Endothelial cell of umbilical vein (primary cell): ENCODE measurements around the gene KCNQ5. TPM values are rescaled to one million over a fixed set of nuclear protein-coding genes. Genes with fewer than 3 reads are reported as not detected.

ENCODE experiments used
- BruUV-seq: library from RNA; stranded (reverse); fragments of 400-500 nt; replicated peaks from 2 replicates; lab custom pipeline; 2021; lab: Mats Ljungman, UMichigan
- CTCF ChIA-PET: fragments of 300-600, 350-600 bp; sonication (Branson Sonifier 250); formaldehyde crosslinking; loops from one replicate; lab custom pipeline; 2021; ENCODE audit warnings: antibody characterized with exemption, inconsistent platforms; lab: Charles Lee
- POLR2A ChIA-PET: fragments of 300-600, 350-600 bp; sonication (Branson Sonifier 250); formaldehyde crosslinking; loops from one replicate; lab custom pipeline; 2021; ENCODE audit warnings: antibody characterized with exemption, inconsistent platforms; lab: Charles Lee
- DNase-seq: peaks from one replicate; pipeline ENCODE4 v3.0.0-alpha.2; 2011; ENCODE audit warnings: low read depth, low spot score
- FAIRE-seq: peaks from 2 replicates; lab custom pipeline; 2011; peaks lifted over from hg19 to GRCh38; lab: Jason Lieb, UNC
- H2AFZ ChIP-seq: 2 replicates; pipeline ENCODE4 v1.6.0; 2012; ENCODE audit warnings: low read depth, low read length, control low read depth, inconsistent platforms
- H3K27ac ChIP-seq: 2 replicates; pipeline ENCODE4 v1.5.1; 2011; ENCODE audit warnings: low read depth, mild to moderate bottlenecking, control low read depth, low read length, moderate library complexity; ENCODE audit not compliant: insufficient read depth
- H3K27me3 ChIP-seq, 2 experiments: 2 replicates each; pipeline versions ENCODE4 v1.6.0 to v1.6.1; 2011; ENCODE audit warnings: low read length in 2 of 2, mixed read lengths in 1 of 2; ENCODE audit not compliant: control insufficient read depth in 2 of 2, insufficient read depth in 2 of 2
- H3K36me3 ChIP-seq, 2 experiments: 2 replicates in 1 of 2; 3 replicates in 1 of 2; pipeline ENCODE4 v1.5.1; 2011; ENCODE audit warnings: low read length in 2 of 2, mild to moderate bottlenecking in 1 of 2, moderate library complexity in 1 of 2; ENCODE audit not compliant: control insufficient read depth in 2 of 2, insufficient read depth in 2 of 2; ENCODE audit errors: extremely low read depth in 1 of 2
- H3K4me1 ChIP-seq: 3 replicates; pipeline ENCODE4 v1.5.1; 2011; ENCODE audit warnings: mild to moderate bottlenecking, low read length; ENCODE audit not compliant: control insufficient read depth, insufficient read depth; ENCODE audit errors: extremely low read depth
- H3K4me2 ChIP-seq: 2 replicates; pipeline ENCODE4 v1.6.1; 2011; ENCODE audit warnings: low read length, control low read depth, mixed read lengths; ENCODE audit not compliant: insufficient read depth
- H3K4me3 ChIP-seq, 3 experiments: fragments of 200-600 bp in 1 of 3; sonication (generic), shearing (Covaris generic) in 1 of 3; replicated peaks in 1 of 3; 2 replicates each; pipeline ENCODE4 v1.5.1; 2011 to 2016; ENCODE audit warnings: control low read depth in 3 of 3, low read length in 3 of 3, mild to moderate bottlenecking in 2 of 3, inconsistent platforms in 1 of 3, low read depth in 1 of 3, moderate library complexity in 1 of 3; ENCODE audit not compliant: insufficient read depth in 1 of 3
- H3K79me2 ChIP-seq: 2 replicates; pipeline ENCODE4 v1.6.0; 2012; ENCODE audit warnings: low read length, inconsistent platforms; ENCODE audit not compliant: control insufficient read depth, insufficient read depth
- H3K9ac ChIP-seq: replicated peaks from 2 replicates; pipeline ENCODE3; 2011; ENCODE audit warnings: low read length, control low read depth; ENCODE audit not compliant: insufficient read depth; ENCODE audit errors: extremely low read depth
- H3K9me1 ChIP-seq: replicated peaks from 3 replicates; pipeline ENCODE4 v1.6.0; 2011; ENCODE audit warnings: mild to moderate bottlenecking, low read length; ENCODE audit not compliant: control insufficient read depth, insufficient read depth; ENCODE audit errors: extremely low read depth
- H3K9me3 ChIP-seq: replicated peaks from 2 replicates; pipeline ENCODE4 v1.5.1; 2012; ENCODE audit warnings: low read length, inconsistent platforms; ENCODE audit not compliant: control insufficient read depth, insufficient read depth
- H4K20me1 ChIP-seq: replicated peaks from 2 replicates; pipeline ENCODE3; 2011; ENCODE audit warnings: mild to moderate bottlenecking, low read length; ENCODE audit not compliant: control insufficient read depth, insufficient read depth; ENCODE audit errors: extremely low read depth
- CTCF ChIP-seq, 2 donors: IDR thresholded peaks; 1 replicate in 1 of 2; 2 replicates in 1 of 2; pipeline ENCODE4 v1.5.1; 2011; ENCODE audit warnings: low read length in 2 of 2, mild to moderate bottlenecking in 2 of 2, moderate library complexity in 2 of 2, control low read depth in 1 of 2, inconsistent platforms in 1 of 2, low read depth in 1 of 2; ENCODE audit not compliant: insufficient read depth in 1 of 2; ENCODE audit errors: extremely low read depth in 1 of 2
- EZH2 ChIP-seq: IDR thresholded peaks from 2 replicates; pipeline ENCODE4 v1.6.1; 2012; ENCODE audit warnings: borderline replicate concordance, low read depth, mild to moderate bottlenecking, moderate library complexity, low read length, inconsistent platforms; ENCODE audit not compliant: severe bottlenecking
- FOS ChIP-seq: IDR thresholded peaks from 2 replicates; pipeline ENCODE4 v1.6.1; 2011; ENCODE audit warnings: mild to moderate bottlenecking, low read length, moderate library complexity, borderline replicate concordance; ENCODE audit not compliant: insufficient read depth
- GATA2 ChIP-seq: IDR thresholded peaks from 2 replicates; pipeline ENCODE4 v1.7.0; 2011; ENCODE audit warnings: low read depth, mild to moderate bottlenecking, moderate library complexity, mixed read lengths, low read length; ENCODE audit not compliant: insufficient read length, insufficient read depth
- JUN ChIP-seq: IDR thresholded peaks from 2 replicates; pipeline ENCODE4 v1.6.1; 2011; ENCODE audit warnings: borderline replicate concordance, low read depth; ENCODE audit not compliant: insufficient read length, insufficient read depth
- MAX ChIP-seq: IDR thresholded peaks from 2 replicates; pipeline ENCODE4 v1.6.1; 2011; ENCODE audit not compliant: insufficient read depth, insufficient read length
- MYC ChIP-seq: IDR thresholded peaks from one replicate; pipeline ENCODE4 v1.6.1; 2011; ENCODE audit warnings: mild to moderate bottlenecking, low read depth, low read length
- POLR2A ChIP-seq: IDR thresholded peaks from 2 replicates; pipeline ENCODE4 v1.6.1; 2012; ENCODE audit warnings: low read depth, mild to moderate bottlenecking, control low read depth, low read length
- POLR2AphosphoS5 ChIP-seq: IDR thresholded peaks from 2 replicates; pipeline ENCODE4 v1.6.1; 2012; ENCODE audit warnings: low read depth, mild to moderate bottlenecking, control low read depth, low read length, moderate library complexity; ENCODE audit not compliant: insufficient read depth
- dilution Hi-C: fragments of 300-500 bp; cut with MboI; formaldehyde crosslinking; loops from one replicate; pipeline ENCODE4 v1.15.0; 2019; ENCODE audit warnings: low sequenced_read_pairs; ENCODE audit not compliant: extremely low pct_ligation_motif_present
- intact Hi-C: fragments of 100-400 bp; cut with micrococcal nuclease; formaldehyde crosslinking; loops from one replicate; pipeline ENCODE4 v1.10.0; 2022
- polyA plus RNA-seq, 4 experiments: library from polyadenylated mRNA; depleted of rRNA in 3 of 4; stranded (reverse) in 3 of 4; unstranded in 1 of 4; fragments of >200 nt; gene quantifications; 2 replicates each; pipeline versions ENCODE4 v1.2.1 to v1.2.3, GENCODE V29; 2011 to 2012; ENCODE audit warnings: missing spikeins in 1 of 4
- total RNA-seq: library from RNA; stranded (reverse); gene quantifications from 2 replicates; pipeline ENCODE4 v1.2.3, GENCODE V29; 2021

The KCNQ5 gene
- total and polyA plus RNA-seq, 2 donors (not counting 3 experiments of a cell fraction or from before 2014, with no cell fraction given), result 0.22 TPM; not detected in 1

- Histone ChIP-seq H3K27ac (no peak overlapping the region), H3K9me3 (no peaks in the 10 kb centered on the region), H3K4me3 (no peak overlapping the region), H3K4me1 (no peaks in the 10 kb centered on the region), H4K20me1 (no peaks in the 10 kb centered on the region), H2AFZ (no peak overlapping the region), H3K36me3 (no peaks in the 10 kb centered on the region), H3K27me3 (no peaks in the 10 kb centered on the region), H3K79me2 (no peaks in the 10 kb centered on the region), H3K9ac (no peak overlapping the region), H3K4me2 (no peak overlapping the region), H3K9me1 (no peaks in the 10 kb centered on the region)
- dilution Hi-C loops, result no loop called here
- no peak for DNase-seq
- POLR2A ChIA-PET, result no interaction called here
- TF ChIP-seq EZH2 (no peak), JUN (no peak), FOS (no peak), CTCF (IDR thresholded peaks at IDR 0.05; ENCODE audit: extremely low read depth in 1 of 2, insufficient read depth in 1 of 2, low read depth in 1 of 2, low read length in 2 of 2) (no peak), GATA2 (no peak), MAX (no peak), POLR2A (no peak), POLR2AphosphoS5 (no peak), MYC (no peak)
- intact Hi-C loops, result no loop called here
- no peak for FAIRE-seq
- CTCF ChIA-PET, result no interaction called here
- BruUV-seq, result no TSS peak
Measured at GRCh38 chr6:72943699-72944098, 321.8 kb downstream of the KCNQ5 start.
